SK-N-SH (cell line): Measurements from ENCODE around the gene NLRP1.

Source experiments
- CHD2 ChIP-seq: fragments of 150-350 bp; IDR thresholded peaks from 2 replicates; pipeline ENCODE4 v1.6.1; 2018; ENCODE audit warnings: low read length; ENCODE audit not compliant: partially characterized antibody
- EP300 ChIP-seq, 2 experiments: IDR thresholded peaks; 2 replicates each; pipeline versions ENCODE4 v1.4.0 to v1.6.1; 2012; ENCODE audit warnings: borderline replicate concordance in 1 of 2, low read depth in 1 of 2, low read length in 1 of 2
- EZH2phosphoT487 ChIP-seq: fragments of 200-600 bp; sonication (generic); IDR thresholded peaks from 2 replicates; pipeline ENCODE4 v1.6.1; 2017; ENCODE audit warnings: low read depth, mixed run types, mild to moderate bottlenecking, antibody characterized with exemption, moderate library complexity, borderline replicate concordance
- GATA2 ChIP-seq: sonication (generic); formaldehyde crosslinking; IDR thresholded peaks from 2 replicates; pipeline ENCODE4 v1.5.0; 2020; ENCODE audit warnings: mild to moderate bottlenecking, missing genetic modification reagents
- POLR2AphosphoS5 ChIP-seq: IDR thresholded peaks from 2 replicates; pipeline ENCODE4 v1.6.1; 2012; ENCODE audit warnings: low read depth, low read length
- RAD21 ChIP-seq: IDR thresholded peaks from 2 replicates; pipeline ENCODE4 v1.6.1; 2012; ENCODE audit warnings: mild to moderate bottlenecking, low read length
- RXRA ChIP-seq: IDR thresholded peaks from 2 replicates; pipeline ENCODE4 v1.4.0; 2012; ENCODE audit warnings: low read depth, mild to moderate bottlenecking, borderline replicate concordance
- SIN3A ChIP-seq: IDR thresholded peaks from 2 replicates; pipeline ENCODE4 v1.6.1; 2012; ENCODE audit warnings: low read depth, mild to moderate bottlenecking, low read length, moderate library complexity, borderline replicate concordance
- TAF1 ChIP-seq: IDR thresholded peaks from 2 replicates; pipeline ENCODE4 v1.6.1; 2012; ENCODE audit warnings: low read depth, mild to moderate bottlenecking, low read length, moderate library complexity, borderline replicate concordance
- YY1 ChIP-seq: IDR thresholded peaks from 2 replicates; pipeline ENCODE4 v1.4.0; 2012; ENCODE audit warnings: low read depth, mild to moderate bottlenecking
- TF ChIP-seq, protein P1 (sequence below): IDR thresholded peaks from 2 replicates; pipeline ENCODE4 v1.4.0; 2012; ENCODE audit warnings: low read depth
- TF ChIP-seq, protein P2 (sequence below): fragments of 200-600 bp; sonication (generic); IDR thresholded peaks from 2 replicates; pipeline ENCODE4 v1.6.1; 2017; ENCODE audit warnings: antibody characterized with exemption, mild to moderate bottlenecking, moderate library complexity
- TF ChIP-seq, protein P3 (sequence below): fragments of 150-350 bp; IDR thresholded peaks from 2 replicates; pipeline ENCODE4 v1.6.1; 2017; ENCODE audit warnings: antibody characterized with exemption, low read length, low read depth, borderline replicate concordance
- TF ChIP-seq, protein P4 (sequence below): IDR thresholded peaks from 2 replicates; pipeline ENCODE4 v1.6.1; 2012; ENCODE audit warnings: mild to moderate bottlenecking, low read depth, low read length, moderate library complexity

DNA sequence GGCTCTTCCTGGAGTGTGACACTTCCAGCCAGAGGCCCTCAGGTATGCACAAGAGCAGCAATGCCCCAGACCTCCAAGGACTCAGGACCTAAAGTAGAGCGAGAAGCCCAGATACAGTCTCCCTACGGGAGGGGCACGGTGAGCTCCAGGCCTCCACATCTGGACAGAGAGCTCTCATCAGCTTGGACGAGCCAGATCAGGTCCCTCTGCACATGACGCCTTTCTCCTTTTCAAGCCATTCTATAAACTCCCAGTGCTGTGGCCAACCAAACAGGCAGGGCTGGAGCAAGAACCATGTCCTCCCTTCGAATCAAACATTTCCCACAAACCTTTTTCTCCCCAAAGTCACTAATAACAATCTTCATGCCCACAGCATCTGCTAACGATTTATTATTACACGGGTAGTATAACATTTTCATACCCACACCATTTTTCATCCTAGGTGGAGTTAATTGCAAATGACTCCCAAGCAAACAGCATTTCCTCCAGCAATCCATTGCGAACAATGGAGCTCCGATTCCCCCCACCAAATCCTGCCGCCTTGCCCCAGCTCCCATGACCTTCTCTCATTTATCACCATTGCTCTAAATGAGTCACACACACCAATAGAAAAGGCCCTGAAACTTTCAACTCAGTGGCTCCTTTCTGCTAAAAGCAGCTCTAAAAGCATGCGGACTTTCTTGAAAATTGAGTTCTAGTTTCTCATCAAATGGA is 24.2 kb upstream of the NLRP1 start:
- TF ChIP-seq RAD21 (no peak), EP300 (IDR thresholded peaks at IDR 0.05; ENCODE audit: borderline replicate concordance in 1 of 2, low read depth in 1 of 2, low read length in 1 of 2) (no peak), CHD2 (no peak), EZH2phosphoT487 (no peak), GATA2 (CRISPR knock-in tag) (no peak), POLR2AphosphoS5 (no peak), YY1 (no peak), TAF1 (no peak), SIN3A (no peak), RXRA (no peak)
- TF ChIP-seq, protein P1, sequence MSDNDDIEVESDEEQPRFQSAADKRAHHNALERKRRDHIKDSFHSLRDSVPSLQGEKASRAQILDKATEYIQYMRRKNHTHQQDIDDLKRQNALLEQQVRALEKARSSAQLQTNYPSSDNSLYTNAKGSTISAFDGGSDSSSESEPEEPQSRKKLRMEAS = no peak
- TF ChIP-seq, protein P2, sequence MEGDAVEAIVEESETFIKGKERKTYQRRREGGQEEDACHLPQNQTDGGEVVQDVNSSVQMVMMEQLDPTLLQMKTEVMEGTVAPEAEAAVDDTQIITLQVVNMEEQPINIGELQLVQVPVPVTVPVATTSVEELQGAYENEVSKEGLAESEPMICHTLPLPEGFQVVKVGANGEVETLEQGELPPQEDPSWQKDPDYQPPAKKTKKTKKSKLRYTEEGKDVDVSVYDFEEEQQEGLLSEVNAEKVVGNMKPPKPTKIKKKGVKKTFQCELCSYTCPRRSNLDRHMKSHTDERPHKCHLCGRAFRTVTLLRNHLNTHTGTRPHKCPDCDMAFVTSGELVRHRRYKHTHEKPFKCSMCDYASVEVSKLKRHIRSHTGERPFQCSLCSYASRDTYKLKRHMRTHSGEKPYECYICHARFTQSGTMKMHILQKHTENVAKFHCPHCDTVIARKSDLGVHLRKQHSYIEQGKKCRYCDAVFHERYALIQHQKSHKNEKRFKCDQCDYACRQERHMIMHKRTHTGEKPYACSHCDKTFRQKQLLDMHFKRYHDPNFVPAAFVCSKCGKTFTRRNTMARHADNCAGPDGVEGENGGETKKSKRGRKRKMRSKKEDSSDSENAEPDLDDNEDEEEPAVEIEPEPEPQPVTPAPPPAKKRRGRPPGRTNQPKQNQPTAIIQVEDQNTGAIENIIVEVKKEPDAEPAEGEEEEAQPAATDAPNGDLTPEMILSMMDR = no peak
- TF ChIP-seq, protein P3, sequence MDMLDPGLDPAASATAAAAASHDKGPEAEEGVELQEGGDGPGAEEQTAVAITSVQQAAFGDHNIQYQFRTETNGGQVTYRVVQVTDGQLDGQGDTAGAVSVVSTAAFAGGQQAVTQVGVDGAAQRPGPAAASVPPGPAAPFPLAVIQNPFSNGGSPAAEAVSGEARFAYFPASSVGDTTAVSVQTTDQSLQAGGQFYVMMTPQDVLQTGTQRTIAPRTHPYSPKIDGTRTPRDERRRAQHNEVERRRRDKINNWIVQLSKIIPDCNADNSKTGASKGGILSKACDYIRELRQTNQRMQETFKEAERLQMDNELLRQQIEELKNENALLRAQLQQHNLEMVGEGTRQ = no peak
- TF ChIP-seq, protein P4, sequence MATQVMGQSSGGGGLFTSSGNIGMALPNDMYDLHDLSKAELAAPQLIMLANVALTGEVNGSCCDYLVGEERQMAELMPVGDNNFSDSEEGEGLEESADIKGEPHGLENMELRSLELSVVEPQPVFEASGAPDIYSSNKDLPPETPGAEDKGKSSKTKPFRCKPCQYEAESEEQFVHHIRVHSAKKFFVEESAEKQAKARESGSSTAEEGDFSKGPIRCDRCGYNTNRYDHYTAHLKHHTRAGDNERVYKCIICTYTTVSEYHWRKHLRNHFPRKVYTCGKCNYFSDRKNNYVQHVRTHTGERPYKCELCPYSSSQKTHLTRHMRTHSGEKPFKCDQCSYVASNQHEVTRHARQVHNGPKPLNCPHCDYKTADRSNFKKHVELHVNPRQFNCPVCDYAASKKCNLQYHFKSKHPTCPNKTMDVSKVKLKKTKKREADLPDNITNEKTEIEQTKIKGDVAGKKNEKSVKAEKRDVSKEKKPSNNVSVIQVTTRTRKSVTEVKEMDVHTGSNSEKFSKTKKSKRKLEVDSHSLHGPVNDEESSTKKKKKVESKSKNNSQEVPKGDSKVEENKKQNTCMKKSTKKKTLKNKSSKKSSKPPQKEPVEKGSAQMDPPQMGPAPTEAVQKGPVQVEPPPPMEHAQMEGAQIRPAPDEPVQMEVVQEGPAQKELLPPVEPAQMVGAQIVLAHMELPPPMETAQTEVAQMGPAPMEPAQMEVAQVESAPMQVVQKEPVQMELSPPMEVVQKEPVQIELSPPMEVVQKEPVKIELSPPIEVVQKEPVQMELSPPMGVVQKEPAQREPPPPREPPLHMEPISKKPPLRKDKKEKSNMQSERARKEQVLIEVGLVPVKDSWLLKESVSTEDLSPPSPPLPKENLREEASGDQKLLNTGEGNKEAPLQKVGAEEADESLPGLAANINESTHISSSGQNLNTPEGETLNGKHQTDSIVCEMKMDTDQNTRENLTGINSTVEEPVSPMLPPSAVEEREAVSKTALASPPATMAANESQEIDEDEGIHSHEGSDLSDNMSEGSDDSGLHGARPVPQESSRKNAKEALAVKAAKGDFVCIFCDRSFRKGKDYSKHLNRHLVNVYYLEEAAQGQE = no peak
